ENCODE measurements around the gene MSX2. TPM values are rescaled to one million over a fixed set of nuclear protein-coding genes. Genes with fewer than 3 reads are reported as not detected.

MSX2 gene
- total RNA-seq, 4 donors from 2014 or later, result 0.95 to 2.1 (median 1.1) TPM

DNA sequence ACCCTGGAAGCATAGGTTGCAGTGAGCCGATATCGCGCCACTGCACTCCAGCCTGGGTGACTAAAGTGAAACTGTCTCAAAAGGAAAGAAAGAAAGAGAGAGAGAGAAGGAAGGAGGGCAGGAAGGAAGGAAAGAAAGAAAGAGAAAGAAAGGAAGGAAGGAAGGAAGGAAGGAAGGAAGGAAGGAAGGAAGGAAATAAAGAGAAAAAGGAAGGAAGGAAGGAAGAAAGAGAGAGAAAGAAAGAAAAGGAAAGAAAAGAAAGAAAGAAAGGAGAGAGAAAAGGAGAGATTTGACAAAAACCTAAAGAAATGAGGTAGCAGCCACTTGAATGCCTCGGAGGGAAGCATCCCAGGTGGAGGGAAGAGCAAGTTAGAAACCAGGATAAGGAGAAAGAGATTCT, 44.6 kb downstream of the MSX2 start:
- in situ Hi-C loops (cut with MboI; ENCODE audit: low sequenced_read_pairs in 4 of 4), result no loop called here
- Histone ChIP-seq H3K27ac (no peak overlapping the region), H3K9me3 (no peaks in the 10 kb centered on the region), H3K36me3 (no peaks in the 10 kb centered on the region), H3K4me3 (no peak overlapping the region), H3K4me1 (no peaks in the 10 kb centered on the region), H3K27me3 (peaks cover 0 to 3% (median 0%) of the 10 kb centered on the region in 3 donors)
- no peak for ATAC-seq
- intact Hi-C loops (cut with DNase I; ENCODE audit: low total_unique reads), result no loop called here
- no peak for DNase-seq
- no peak for TF ChIP-seq POLR2A (IDR thresholded peaks at IDR 0.05)
- TF ChIP-seq, protein P1, sequence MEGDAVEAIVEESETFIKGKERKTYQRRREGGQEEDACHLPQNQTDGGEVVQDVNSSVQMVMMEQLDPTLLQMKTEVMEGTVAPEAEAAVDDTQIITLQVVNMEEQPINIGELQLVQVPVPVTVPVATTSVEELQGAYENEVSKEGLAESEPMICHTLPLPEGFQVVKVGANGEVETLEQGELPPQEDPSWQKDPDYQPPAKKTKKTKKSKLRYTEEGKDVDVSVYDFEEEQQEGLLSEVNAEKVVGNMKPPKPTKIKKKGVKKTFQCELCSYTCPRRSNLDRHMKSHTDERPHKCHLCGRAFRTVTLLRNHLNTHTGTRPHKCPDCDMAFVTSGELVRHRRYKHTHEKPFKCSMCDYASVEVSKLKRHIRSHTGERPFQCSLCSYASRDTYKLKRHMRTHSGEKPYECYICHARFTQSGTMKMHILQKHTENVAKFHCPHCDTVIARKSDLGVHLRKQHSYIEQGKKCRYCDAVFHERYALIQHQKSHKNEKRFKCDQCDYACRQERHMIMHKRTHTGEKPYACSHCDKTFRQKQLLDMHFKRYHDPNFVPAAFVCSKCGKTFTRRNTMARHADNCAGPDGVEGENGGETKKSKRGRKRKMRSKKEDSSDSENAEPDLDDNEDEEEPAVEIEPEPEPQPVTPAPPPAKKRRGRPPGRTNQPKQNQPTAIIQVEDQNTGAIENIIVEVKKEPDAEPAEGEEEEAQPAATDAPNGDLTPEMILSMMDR (IDR thresholded peaks at IDR 0.05 in 4 of 5, conservative IDR thresholded peaks at IDR 0.05 in 1 of 5), result no peak

GRCh38 chr5:174773371-174773770, 49.0 kb downstream of the MSX2 start:
- no peak for ATAC-seq
- H3K4me1 ChIP-seq, result no peaks in the 10 kb centered on the region
- no peak for DNase-seq
- in situ Hi-C loops (cut with MboI; ENCODE audit: low sequenced_read_pairs in 4 of 4) (no loop called here), intact Hi-C loops (cut with DNase I; ENCODE audit: low total_unique reads) (no loop called here)
- TF ChIP-seq, protein P1 (IDR thresholded peaks at IDR 0.05 in 4 of 5, conservative IDR thresholded peaks at IDR 0.05 in 1 of 5), result no peak
- no peak for TF ChIP-seq POLR2A (IDR thresholded peaks at IDR 0.05)
- H3K27me3 ChIP-seq, result no peaks in the 10 kb centered on the region
- no peak overlapping the region for H3K4me3 ChIP-seq
- H3K36me3 ChIP-seq, result no peaks in the 10 kb centered on the region
- H3K9me3 ChIP-seq, result no peaks in the 10 kb centered on the region
- no peak overlapping the region for H3K27ac ChIP-seq

- no peaks in the 10 kb centered on the region for H3K4me1 ChIP-seq
- no peaks in the 10 kb centered on the region for H3K9me3 ChIP-seq
- H3K27ac ChIP-seq, result no peak overlapping the region
- TF ChIP-seq POLR2A (IDR thresholded peaks at IDR 0.05), result no peak
- TF ChIP-seq, protein P1 (IDR thresholded peaks at IDR 0.05 in 4 of 5, conservative IDR thresholded peaks at IDR 0.05 in 1 of 5), result no peak
- DNase-seq, result no peak
- no peaks in the 10 kb centered on the region for H3K36me3 ChIP-seq
- in situ Hi-C loops (cut with MboI; ENCODE audit: low sequenced_read_pairs in 4 of 4), result no loop called here
- no peaks in the 10 kb centered on the region for H3K27me3 ChIP-seq
- intact Hi-C loops (cut with DNase I; ENCODE audit: low total_unique reads), result no loop called here
- no peak for ATAC-seq
- no peak overlapping the region for H3K4me3 ChIP-seq
Observed at GRCh38 chr5:174775081-174775480, 50.7 kb downstream of the MSX2 start.

DNA sequence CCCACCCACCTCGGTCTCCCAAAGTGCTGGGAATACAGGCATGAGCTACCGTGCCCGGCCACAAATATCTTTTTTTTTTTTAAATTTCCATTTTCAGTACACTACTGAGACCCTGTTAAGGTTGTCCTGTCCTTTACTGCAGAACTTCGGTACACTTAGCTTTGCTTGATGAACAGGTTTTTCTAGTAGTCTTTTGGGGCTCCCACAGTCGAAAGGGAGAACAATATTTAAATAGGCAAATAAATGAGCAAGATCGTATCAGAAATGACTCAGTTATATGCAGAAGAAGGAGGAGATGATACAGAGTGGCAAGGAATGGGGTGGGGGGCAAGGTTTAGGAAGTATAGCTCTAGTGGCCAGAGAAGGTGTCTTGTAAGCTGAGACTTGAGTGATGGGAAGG, 52.7 kb downstream of the MSX2 start:
- in situ Hi-C loops (cut with MboI; ENCODE audit: low sequenced_read_pairs in 4 of 4) (no loop called here), intact Hi-C loops (cut with DNase I; ENCODE audit: low total_unique reads) (no loop called here)
- Histone ChIP-seq H3K27ac (no peak overlapping the region), H3K9me3 (no peaks in the 10 kb centered on the region), H3K27me3 (no peaks in the 10 kb centered on the region), H3K4me1 (no peaks in the 10 kb centered on the region), H3K4me3 (no peak overlapping the region), H3K36me3 (no peaks in the 10 kb centered on the region)
- ATAC-seq (no peak), DNase-seq (no peak)
- TF ChIP-seq, protein P1 (IDR thresholded peaks at IDR 0.05 in 4 of 5, conservative IDR thresholded peaks at IDR 0.05 in 1 of 5), result no peak
- no peak for TF ChIP-seq POLR2A (IDR thresholded peaks at IDR 0.05)

GRCh38 chr5:174777583-174777982, 53.2 kb downstream of the MSX2 start:
- Histone ChIP-seq H3K9me3 (no peaks in the 10 kb centered on the region), H3K4me1 (no peaks in the 10 kb centered on the region), H3K4me3 (no peak overlapping the region), H3K27me3 (no peaks in the 10 kb centered on the region), H3K27ac (no peak overlapping the region), H3K36me3 (no peaks in the 10 kb centered on the region)
- ATAC-seq (no peak), DNase-seq (no peak)
- no peak for TF ChIP-seq POLR2A (IDR thresholded peaks at IDR 0.05)
- TF ChIP-seq, protein P1 (IDR thresholded peaks at IDR 0.05 in 4 of 5, conservative IDR thresholded peaks at IDR 0.05 in 1 of 5), result no peak
- in situ Hi-C loops (cut with MboI; ENCODE audit: low sequenced_read_pairs in 4 of 4) (no loop called here), intact Hi-C loops (cut with DNase I; ENCODE audit: low total_unique reads) (no loop called here)
